Ecto neural progenitor cell (in vitro differentiated cells): ENCODE measurements around the gene PEAK1.
A peak's percentile ranks its signal among the peaks of the same experiment; 100 is the strongest.
"Not testable (repeated sequence)": the region's sequence is repeated elsewhere in the genome, so short reads cannot be mapped to it uniquely, and the experiment has no call there.

Experiments used
- DNase-seq: peaks from one replicate; pipeline ENCODE4 v3.0.0-alpha.2; 2018; ENCODE audit warnings: low spot score

Gene PEAK1

DNA sequence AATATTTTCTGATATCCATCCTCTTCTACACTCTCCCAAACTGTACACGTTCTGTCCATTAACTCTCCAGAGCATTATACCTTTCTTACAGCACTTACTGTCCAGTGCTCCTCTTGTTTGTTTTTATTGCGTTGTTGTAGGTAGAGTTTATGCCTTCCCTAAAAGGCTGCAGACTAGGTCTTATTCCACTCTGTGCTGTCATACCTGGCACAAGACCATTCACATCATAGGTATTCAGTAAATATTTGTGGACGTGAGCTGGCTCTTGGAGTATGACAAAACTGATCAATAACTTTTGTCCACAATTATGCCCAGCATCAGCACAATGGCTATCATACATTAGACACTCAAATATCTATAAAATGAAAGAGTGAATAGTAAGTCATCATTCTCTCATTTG, 5.2 kb upstream of the PEAK1 start:
- no peak for DNase-seq

DNA sequence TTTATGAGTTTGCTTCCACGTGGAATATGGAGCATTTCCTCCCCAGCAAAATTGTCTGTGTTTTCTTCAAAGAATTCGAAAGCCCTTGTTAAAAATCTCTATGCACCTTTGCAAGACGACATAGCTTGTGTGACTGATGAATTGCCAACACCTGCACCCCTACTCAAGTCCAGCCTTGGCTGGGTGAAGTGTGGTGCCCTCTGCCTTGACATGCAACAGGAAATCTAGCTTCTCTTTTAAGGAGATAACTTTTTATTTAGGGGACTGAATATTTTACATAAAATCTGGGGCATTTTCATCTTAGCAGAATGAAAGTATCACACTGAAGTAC, 1.4 kb upstream of the PEAK1 start:
- no peak for DNase-seq

DNA sequence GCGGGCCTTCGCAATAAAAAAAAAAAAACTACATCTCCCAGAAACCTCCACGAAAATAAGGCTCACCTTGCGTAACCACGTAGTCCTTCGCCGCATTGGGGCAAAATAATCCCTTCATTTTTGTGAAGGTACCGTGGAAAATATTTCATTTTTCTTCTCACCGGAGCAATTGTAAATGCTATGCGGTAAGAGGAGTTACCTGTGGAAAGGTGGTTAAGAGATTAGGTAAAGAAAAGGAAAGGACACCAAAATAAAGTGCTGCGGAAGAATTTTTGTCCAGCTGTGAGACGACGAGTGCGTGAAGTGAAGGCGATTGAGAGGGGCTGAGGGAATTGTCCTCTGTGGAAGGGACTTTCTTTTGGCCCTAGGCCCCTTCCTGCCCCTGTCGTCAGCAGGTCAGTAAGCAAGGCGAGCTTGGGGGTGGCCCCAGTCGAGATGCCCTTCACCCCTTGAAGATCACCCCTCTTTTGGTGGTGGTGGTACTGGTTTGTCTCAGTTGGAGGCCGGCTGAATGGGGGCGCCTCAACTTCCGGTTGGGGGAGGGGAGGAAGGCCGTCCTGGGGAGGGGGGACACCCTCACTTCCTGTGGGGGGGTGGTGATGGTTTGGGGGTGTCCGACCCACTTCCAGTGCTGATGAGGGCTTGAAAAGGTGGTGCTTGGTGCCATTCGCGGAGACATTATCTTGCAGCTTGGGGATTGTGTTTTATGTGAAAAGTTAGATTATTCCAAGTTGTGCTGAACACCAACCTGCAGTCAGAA, 886 bp upstream of the PEAK1 start, which contains the start of gene HMG20A:
Gene HMG20A (plus strand): TSS at position 279 of the 760 bp plus-strand sequence. CDS start 37,520 bp downstream, outside the sequence.
- DNase-seq: peak; percentile 85

DNA sequence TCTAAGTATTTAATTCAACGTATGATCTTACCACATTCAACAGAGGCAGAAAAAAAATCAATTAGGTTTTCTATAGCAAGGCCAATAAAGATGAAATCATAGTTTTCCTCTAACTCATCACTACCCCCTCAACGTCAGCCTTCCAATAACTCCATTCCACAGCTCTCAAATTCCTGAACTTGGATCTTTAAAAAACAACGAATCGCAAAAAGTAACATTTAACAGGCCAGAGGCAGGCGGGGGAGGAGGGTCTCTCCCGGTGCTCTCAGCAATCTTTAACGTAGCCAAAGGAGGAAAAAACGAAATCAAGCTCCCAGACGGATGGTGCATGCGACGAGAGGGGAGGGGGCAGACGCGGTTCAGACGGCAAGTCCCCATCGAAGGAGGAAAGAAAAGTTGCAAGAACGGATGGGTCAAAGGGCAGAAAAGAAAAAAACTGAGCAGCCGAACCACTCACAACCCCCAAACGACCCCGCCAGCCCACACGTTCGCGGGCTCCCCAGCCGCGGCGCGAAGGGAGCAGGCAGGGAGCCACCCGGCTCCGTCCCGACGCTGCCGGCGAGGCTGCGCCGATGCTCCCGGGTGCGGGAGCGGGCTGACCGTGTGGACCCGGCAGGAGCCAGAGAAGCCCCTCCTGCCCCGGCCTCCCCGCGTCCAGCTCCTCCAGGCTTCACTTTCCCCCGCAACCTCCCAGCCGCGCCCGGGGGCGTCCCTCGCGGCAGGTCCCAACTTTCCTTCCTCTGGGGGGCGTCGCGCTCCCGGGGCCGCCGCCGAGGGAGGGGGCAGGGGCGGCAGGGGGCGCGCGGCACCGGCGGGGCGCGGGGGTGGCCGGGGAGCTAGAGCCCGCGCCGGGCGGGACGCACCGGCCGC, 703 bp downstream of the PEAK1 start:
- peak; percentile 78 for DNase-seq

DNA sequence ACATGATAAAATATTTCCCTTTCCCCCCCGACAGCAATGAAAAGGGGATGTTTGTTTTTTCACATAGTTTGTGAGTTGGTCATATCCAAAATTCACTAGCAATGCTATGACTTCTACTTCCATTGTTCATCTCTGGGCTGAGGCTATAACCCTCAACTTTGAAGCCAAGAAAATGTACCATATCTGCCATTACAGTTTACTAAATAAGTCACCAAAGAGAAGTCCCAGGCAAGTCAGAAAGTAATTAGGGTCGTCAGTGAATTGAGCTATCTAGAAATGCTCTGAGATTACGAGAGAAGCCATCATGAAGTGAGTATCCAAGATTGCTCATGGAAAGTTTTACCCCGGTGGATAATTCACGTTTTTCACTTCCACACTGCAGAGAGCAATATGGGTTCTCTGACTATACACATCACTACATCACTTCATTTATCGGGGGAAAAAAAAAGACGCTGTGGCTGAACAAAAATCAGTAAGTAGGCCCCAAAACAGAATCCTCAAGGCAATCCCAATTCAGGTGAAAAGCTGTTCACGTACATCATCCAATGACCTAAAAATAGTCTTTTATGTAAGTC, 1.4 kb downstream of the PEAK1 start:
- DNase-seq: no peak

DNA sequence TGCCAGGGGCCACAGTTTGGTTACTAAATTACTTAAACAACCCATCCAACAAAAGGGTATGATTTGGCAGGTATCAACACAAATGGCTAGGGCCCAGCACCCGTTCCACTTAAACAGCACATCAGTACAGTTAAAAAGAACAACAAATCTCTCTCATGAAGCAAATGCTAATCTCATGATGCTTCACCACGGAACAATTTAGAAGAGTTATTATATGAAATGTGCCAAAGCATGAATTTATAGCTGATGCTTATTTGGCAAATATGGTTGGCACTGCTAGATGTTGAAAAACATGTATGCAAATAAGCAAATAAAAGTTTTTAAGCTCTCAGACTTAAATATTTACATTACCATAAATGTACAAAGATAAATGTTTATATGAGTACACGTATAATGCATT, 2.3 kb downstream of the PEAK1 start:
- DNase-seq: no peak

DNA sequence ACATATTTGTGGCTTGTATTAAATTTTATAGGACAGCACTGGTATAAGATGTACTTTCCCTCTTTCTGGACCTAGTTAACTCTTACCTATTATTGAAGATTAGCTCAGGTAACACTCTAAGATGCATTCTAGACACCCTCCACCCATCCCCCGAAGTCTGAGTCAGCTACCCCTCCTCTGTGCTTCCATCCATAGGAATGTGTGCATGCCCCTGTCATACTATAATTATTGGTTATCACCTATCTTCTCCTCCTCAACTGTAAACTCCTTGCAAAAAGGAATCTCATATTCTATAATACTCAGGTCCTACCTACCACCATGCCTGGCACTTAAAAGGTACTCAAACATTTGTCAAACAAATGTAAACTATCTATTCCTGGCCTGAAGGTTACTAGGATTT, 3.0 kb downstream of the PEAK1 start:
- no peak for DNase-seq

DNA sequence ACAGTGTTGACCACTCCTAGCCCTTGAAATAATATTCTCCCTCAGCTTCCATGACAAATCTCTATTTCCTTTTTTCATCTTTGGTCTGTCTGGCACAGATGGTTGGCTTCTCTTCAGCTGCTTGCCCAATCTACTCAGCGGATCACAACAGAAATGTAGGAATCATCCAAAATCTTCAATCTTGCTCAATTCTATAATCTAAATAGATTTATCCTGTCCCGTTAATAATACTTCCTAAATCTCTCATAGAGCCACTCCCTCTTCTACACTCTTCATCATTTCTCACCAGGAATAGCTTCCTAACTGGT, 3.8 kb downstream of the PEAK1 start:
- no peak for DNase-seq

DNA sequence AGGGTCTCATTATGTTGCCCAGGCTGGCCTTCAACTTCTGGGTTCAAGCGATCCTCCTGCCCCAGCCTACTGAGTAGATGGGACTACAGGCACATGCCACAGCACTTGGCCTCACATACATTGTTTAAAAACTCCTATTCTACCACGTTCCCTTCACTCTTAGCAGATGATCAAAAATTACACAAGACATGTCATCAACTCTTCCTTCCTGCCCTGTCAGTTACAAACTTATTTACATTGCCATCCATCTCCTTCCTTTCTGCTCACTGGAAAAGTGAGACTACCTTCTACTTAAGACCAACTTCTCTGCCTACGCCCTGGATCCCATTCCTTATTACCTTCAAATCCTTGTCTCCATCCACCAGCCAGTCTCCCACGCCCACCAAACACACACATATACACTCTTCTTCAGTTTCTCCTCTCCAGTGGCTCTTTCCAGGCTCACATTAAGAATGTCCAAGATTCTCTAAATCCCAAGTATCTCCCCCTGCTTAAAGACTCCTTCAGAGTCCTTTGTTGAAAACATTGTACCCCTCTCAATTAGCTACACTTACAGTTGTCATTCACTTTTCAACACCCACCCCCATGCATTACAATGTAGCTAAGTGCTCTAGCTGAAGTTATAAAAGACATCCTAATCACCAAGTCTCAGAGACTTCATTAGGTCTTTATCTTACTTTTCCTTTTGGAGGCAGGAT, 4.3 kb downstream of the PEAK1 start:
- DNase-seq: no peak

DNA sequence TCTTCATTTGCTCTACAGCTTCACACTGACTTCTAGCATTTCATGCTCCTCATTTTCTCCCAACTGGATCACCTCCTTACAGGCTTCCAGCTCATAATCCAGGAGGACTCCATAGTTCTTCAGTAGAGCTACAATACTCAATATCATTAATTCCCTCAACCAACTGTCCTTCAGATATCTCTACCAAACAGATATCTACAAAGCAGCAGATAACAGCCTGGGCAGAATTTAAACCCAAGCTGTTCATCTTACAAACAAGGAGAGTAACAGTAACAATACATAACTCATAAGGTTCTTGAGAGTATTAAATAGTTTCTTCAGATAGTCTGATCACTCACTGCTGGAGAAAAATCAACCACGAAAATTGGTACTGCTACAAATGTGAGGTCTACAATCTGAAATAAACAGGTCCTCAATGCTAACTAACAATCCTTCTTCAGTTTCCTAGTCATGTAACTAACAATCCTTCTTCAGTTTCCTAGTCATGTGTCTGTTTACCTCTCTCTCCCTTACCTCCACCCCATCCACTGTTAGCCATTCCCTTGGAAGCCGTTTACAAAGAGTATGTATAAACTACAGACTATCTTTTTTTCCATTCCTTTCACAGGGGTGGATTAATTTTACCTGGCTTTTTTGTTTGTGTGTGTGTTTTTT, 5.0 kb downstream of the PEAK1 start:
- DNase-seq: no peak

DNA sequence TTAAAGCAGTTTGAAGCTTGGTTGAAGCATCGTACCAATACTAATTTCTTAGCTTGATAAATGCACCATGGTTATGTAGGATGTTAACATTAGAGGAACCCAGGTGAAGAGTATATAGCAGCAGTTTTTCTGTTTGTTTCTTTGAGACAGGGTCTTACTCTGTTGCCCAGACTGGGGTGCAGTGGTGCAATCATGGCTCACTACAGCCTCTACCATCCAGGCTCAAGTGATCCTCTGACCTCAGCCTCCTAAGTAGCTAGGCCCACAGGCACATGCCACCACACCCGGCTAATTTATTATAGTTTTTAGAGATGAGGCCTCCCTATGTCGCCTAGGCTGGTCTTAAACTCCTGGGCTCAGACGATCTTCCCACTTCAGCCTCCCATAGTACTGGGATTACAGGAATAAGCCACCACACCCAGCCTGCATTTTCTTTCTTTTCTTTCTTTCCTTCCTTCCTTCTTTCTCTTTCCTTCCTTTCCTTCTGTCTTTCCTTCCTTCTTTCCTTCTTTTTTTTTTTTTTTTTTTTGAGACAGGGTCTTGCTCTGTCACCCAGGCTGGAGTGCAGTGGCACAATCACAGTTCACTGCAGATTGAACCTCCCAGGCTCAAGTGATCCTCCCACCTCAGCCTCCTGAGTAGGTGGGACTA, 6.1 kb downstream of the PEAK1 start:
- DNase-seq: no peak

DNA sequence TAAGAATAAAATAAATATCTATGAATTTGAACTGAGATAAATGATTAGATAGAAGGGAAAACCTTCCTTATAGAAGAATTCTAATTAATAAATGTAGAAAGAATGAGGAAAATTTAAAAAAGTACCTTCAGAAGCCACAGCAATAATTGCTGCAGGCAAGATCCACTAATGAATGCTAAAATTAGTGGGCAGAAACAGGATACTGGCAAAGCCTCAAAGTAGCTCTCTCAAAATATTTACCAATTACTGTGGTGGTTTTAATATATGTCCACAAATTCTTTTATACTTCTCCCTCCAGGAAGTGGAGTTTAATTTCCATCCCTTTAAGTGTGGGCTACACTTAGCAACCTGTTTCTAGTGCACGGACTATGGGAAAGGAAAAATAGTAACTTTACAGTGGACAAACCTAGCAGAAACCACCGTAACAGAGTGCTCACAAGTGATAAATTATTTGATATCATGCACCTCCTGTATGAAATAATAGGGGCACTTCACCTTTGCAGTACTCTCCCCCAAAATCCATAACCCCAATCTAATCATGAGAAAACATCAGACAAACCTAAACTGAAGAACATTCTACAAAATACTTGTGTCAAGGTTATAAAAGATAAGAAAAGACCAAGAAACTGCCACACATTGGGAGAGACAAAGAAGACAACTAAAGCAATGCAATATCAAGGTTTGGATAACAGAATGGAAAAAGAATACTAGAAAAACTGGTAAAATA, 6.8 kb downstream of the PEAK1 start:
- no peak for DNase-seq

DNA sequence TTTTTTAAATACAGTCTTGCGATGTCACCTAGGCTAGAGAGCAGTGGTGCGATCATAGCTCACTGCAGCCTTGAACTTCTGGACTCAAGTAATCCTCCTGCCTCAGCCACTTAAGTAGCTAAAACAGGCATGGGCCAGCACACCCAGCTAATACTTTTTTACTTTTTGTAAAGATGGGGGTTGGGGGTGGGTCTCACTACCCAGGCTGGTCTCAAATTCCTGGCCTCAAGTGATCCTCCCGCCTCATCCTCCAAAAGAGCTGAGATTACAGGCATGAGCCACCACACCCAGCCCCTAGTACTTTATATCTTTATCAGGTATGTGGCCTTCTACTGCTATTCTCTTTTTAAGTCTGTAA, 8.3 kb downstream of the PEAK1 start:
- no peak for DNase-seq

DNA sequence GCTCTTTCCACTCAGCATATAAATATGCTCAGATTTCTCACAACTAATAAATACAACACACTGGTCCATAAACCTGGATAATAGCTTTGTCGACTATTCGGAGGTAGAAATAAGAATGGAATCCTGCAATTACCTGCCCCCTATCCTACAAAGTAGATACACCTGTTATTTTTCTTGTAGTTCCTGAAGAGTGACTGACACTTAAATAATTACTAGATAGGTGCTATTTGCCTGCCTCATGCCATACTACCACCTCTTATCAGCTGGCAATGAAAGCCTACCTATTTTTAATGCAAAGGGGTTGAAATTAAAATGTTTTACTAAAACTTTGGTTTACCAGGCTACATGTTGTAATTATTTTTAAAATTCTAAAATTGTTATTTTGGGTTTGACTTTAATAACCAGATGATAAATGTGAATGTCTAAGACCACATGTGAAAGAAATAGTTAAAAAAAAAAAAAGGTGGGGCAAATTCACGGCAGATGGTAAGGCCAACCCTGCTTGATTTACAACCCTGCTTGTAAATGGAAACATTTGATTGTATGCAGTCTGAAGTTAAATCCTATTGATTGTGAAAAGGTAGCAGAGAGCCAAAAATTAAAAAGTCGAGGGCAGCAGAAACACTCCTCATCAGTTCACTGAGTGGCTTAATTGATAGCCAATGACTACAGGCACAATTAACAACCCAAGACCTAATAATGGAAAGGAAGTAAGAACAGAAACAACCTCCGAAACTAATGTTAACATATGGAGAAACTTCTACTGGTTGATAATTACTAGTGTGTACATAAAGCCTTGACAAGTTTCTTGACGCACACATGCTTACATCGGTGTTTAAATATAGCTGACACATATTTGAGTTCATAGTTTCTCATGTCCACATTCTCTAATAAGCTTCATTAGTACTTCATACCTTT, 8.9 kb downstream of the PEAK1 start:
- no peak for DNase-seq

DNA sequence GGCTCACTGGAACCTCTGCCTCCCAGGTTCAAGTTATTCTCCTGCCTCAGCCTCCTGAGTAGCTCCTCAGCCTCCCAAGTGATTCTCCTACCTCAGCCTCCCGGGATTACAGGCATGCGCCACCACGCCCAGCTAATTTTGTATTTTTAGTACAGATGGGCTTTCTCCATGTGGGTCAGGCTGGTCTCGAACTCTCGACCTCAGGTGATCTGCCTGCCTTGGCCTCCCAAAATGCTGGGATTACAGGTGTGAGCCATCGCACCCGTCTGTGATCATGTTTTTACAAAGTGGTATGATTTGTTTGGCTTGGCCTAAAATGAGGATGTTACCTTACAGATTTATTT, 9.8 kb downstream of the PEAK1 start:
- DNase-seq: not testable (repeated sequence)

DNA sequence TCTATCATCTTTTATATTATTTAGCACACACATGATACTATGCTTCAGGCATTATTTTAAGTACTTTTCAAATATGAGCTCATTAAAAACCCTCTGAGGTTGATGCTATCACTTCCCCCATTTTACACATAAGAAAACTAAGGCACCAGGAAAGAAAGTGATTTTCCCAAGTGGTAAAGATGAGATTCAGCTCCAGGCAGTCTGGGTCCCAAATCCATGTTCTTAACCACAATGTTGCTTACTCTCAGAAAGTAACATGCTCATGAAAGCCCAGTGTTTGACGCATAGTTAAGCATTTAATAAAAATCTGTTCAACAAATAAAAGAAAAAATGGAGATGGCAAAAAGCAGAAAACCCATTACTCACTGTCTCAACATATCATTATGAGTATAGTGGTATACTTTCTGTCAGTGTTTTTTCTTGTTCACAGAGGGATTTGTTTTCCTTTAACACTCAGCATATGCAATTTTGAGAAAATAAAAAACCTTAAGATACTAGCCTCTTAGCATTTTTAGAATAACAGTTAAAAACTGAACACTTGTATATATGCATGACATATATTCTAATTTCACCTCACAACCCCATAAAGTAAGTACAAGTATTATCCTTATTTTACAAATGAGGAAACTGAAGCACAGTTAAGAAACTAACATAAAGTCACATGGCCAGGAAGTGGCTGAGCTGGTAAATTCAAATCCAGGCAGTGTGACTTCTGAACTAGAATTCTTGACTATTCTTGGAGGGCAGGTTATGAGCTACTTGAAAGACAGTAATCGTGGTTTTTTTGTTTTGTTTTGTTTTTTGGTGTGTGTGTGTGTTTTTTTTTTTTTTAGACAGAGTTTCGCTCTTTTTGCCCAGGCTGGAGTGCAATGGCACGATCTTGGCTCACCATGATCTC, 10.4 kb downstream of the PEAK1 start:
- no peak for DNase-seq

DNA sequence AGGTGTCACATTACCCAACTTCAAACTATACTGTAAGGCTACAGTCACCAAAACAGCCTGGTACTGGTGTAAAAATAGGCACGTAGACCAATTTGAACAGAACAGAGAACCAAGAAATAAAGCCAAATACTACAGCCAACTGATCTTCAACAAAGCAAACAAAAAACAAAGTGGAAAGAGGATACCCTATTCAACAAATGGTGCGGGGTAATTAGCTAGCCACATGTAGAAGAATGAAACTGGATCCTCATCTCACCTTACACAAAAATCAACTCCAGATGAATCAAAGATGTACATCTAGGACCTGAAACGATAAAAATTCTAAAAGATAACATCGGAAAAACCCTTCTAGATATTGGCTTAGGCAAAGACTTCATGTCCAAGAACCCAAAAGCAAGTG, 13.1 kb downstream of the PEAK1 start:
- no peak for DNase-seq

DNA sequence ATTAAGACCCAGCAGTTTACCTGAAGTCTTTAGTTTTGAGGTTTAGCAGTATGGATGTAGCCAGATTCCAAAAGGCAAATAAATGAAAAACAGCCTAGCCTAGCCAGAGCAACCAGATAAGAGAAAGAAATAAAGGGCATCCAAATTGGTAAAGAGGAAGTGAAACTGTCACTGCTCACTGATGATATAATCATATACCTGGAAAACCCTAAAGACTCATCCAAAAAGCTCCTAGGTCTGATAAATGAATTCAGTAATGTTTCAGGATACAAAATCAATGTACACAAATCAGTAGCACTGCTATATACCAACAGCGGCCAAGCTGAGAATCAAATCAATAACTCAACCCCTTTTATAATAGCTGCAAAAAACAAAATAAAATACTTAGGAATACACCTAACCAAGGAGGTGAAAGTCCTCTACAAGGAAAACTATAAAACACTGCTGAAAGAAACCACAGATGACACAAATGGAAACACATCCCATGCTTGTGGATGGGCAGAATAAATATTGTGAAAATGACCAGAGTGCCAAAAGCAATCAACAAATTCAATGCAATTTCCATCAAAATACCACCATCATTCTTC, 13.6 kb downstream of the PEAK1 start:
- not testable (repeated sequence) for DNase-seq
